SK-N-MC (cell line): ENCODE results near the gene GINS1.

Experiments used
- DNase-seq: peaks from one replicate; pipeline ENCODE4 v3.0.0-alpha.2; 2011; ENCODE audit warnings: low read depth, low spot score
- H3K27ac ChIP-seq: fragments of 200-600 bp; sonication (generic); 2 replicates; pipeline ENCODE4 v1.5.1; 2016; ENCODE audit warnings: mixed run types
- H3K36me3 ChIP-seq: fragments of 200-600 bp; sonication (generic); 2 replicates; pipeline ENCODE4 v1.6.1; 2017; ENCODE audit warnings: antibody characterized with exemption, low read length, mixed read lengths; ENCODE audit not compliant: insufficient read depth
- H3K4me3 ChIP-seq: fragments of 200-600 bp; sonication (generic); 2 replicates; pipeline ENCODE4 v1.5.1; 2016
- H3K9ac ChIP-seq: fragments of 200-600 bp; sonication (generic); 2 replicates; pipeline ENCODE4 v1.8.0; 2017; ENCODE audit warnings: mixed run types, mixed read lengths; ENCODE audit not compliant: insufficient read length
- H3K9me3 ChIP-seq: fragments of 200-600 bp; sonication (generic); 2 replicates; pipeline ENCODE4 v1.6.1; 2017; ENCODE audit warnings: low read depth, mild to moderate bottlenecking, antibody characterized with exemption, low read length, moderate library complexity, mixed read lengths
- EZH2 ChIP-seq: fragments of 200-600 bp; sonication (generic); IDR thresholded peaks from one replicate; pipeline ENCODE4 v1.6.1; 2017; ENCODE audit warnings: antibody characterized with exemption
- FOXP2 ChIP-seq: optimal IDR thresholded peaks from 2 replicates; pipeline ENCODE3; 2011; ENCODE audit warnings: mild to moderate bottlenecking, moderate library complexity; ENCODE audit not compliant: insufficient read depth; ENCODE audit errors: extremely low read length, control extremely low read depth
- POLR2AphosphoS5 ChIP-seq: IDR thresholded peaks from 2 replicates; pipeline ENCODE4 v1.6.1; 2012; ENCODE audit warnings: mild to moderate bottlenecking, low read depth, low read length, borderline replicate concordance

GINS1 gene

GRCh38 chr20:25454153-25454900 lies 46.9 kb downstream of the GINS1 start:
- H3K4me3 ChIP-seq, result no peak overlapping the region
- no peak overlapping the region for H3K9ac ChIP-seq
- H3K36me3 ChIP-seq, result peaks cover 34% of the 10 kb centered on the region
- H3K27ac ChIP-seq, result no peak overlapping the region
- H3K9me3 ChIP-seq, result no peaks in the 10 kb centered on the region
- no peak for DNase-seq
- no peak for TF ChIP-seq POLR2AphosphoS5
- TF ChIP-seq EZH2, result no peak
- no peak for TF ChIP-seq FOXP2

GRCh38 chr20:25457886-25458680 lies 50.6 kb downstream of the GINS1 start:
- TF ChIP-seq POLR2AphosphoS5 (no peak), FOXP2 (no peak)
- DNase-seq, result no peak
- Histone ChIP-seq H3K9ac (no peak overlapping the region), H3K27ac (no peak overlapping the region), H3K9me3 (no peaks in the 10 kb centered on the region), H3K4me3 (no peak overlapping the region), H3K36me3 (peaks cover 25% of the 10 kb centered on the region; the same call in 1 of the 2 replicates)

DNA sequence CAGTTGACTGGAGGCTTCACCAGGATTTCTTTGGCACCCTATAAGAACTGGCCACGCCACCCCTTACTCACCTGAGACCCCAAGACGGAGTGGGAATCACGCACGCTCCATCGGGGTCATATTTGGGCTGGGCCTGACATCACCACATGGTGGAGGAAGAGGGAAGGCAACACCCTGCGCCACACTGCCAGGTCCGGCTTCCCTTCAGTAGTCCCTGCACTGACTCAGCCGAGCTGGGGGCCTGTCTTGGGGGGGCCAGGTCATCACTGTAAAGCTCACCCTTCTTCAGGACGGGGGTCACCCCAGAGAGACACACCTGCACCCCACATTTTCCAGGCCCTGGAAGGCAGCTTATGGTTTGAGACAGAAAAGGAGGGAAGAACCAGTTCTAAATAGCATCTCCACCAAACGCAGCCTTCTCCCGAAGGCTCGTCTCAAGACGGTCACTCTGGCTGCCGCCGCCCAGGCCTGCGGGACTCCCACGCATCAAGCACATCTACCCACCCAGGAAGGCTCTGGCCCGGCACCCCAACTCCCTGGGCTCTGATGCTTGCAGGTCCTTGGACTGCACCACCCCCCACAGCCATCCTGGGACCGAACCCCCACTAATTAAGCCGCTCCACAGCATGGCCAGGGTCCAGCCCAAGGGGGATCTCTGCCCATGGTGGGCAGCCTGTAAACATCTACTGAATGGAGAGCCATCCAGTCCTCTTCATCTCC lies 51.8 kb downstream of the GINS1 start:
- Histone ChIP-seq H3K4me3 (no peak overlapping the region), H3K27ac (no peak overlapping the region), H3K36me3 (peaks cover 18% of the 10 kb centered on the region; the same call in 1 of the 2 replicates), H3K9me3 (no peaks in the 10 kb centered on the region), H3K9ac (no peak overlapping the region)
- TF ChIP-seq EZH2 (no peak), FOXP2 (no peak), POLR2AphosphoS5 (no peak)
- DNase-seq, result no peak

- Histone ChIP-seq H3K9me3 (no peaks in the 10 kb centered on the region), H3K36me3 (peaks cover 14% of the 10 kb centered on the region; the same call in 1 of the 2 replicates), H3K27ac (no peak overlapping the region), H3K9ac (no peak overlapping the region), H3K4me3 (no peak overlapping the region)
- TF ChIP-seq POLR2AphosphoS5 (no peak), FOXP2 (no peak), EZH2 (no peak)
- DNase-seq, result no peak
These were observed 52.6 kb downstream of the GINS1 start for GRCh38 chr20:25459916-25460535.

- H3K9ac ChIP-seq, result no peak overlapping the region
- TF ChIP-seq POLR2AphosphoS5, result no peak
- no peak for TF ChIP-seq EZH2
- no peak for TF ChIP-seq FOXP2
- no peak overlapping the region for H3K27ac ChIP-seq
- H3K4me3 ChIP-seq, result no peak overlapping the region
- DNase-seq, result no peak
- H3K36me3 ChIP-seq, result peaks cover 14% of the 10 kb centered on the region; the same call in 1 of the 2 replicates
- H3K9me3 ChIP-seq, result no peaks in the 10 kb centered on the region
These were observed 53.2 kb downstream of the GINS1 start for GRCh38 chr20:25460566-25461280.

GRCh38 chr20:25461281-25461650 lies 53.8 kb downstream of the GINS1 start:
- no peak for TF ChIP-seq EZH2
- TF ChIP-seq FOXP2, result no peak
- Histone ChIP-seq H3K27ac (no peak overlapping the region), H3K4me3 (no peak overlapping the region), H3K36me3 (peaks cover 18% of the 10 kb centered on the region; the same call in 1 of the 2 replicates), H3K9me3 (no peaks in the 10 kb centered on the region), H3K9ac (no peak overlapping the region)
- DNase-seq, result no peak

GRCh38 chr20:25461786-25462545 lies 54.5 kb downstream of the GINS1 start:
- Histone ChIP-seq H3K4me3 (no peak overlapping the region), H3K9me3 (no peaks in the 10 kb centered on the region), H3K36me3 (peaks cover 22% of the 10 kb centered on the region; the same call in 1 of the 2 replicates), H3K9ac (no peak overlapping the region), H3K27ac (no peak overlapping the region)
- TF ChIP-seq FOXP2 (no peak), EZH2 (no peak), POLR2AphosphoS5 (no peak)
- DNase-seq, result no peak
